HG03571 (cell line): ENCODE data around the gene P4HA1.
A peak's percentile ranks its signal among the peaks of the same experiment; 100 is the strongest.
"Not testable (repeated sequence)": the region's sequence is repeated elsewhere in the genome, so short reads cannot be mapped to it uniquely, and the experiment has no call there.

Source experiments
- ATAC-seq: cut with Tn5 transposase; IDR thresholded peaks from one replicate; pipeline ENCODE4 v1.9.1; 2021; ENCODE audit not compliant: unreplicated experiment

The P4HA1 gene

DNA sequence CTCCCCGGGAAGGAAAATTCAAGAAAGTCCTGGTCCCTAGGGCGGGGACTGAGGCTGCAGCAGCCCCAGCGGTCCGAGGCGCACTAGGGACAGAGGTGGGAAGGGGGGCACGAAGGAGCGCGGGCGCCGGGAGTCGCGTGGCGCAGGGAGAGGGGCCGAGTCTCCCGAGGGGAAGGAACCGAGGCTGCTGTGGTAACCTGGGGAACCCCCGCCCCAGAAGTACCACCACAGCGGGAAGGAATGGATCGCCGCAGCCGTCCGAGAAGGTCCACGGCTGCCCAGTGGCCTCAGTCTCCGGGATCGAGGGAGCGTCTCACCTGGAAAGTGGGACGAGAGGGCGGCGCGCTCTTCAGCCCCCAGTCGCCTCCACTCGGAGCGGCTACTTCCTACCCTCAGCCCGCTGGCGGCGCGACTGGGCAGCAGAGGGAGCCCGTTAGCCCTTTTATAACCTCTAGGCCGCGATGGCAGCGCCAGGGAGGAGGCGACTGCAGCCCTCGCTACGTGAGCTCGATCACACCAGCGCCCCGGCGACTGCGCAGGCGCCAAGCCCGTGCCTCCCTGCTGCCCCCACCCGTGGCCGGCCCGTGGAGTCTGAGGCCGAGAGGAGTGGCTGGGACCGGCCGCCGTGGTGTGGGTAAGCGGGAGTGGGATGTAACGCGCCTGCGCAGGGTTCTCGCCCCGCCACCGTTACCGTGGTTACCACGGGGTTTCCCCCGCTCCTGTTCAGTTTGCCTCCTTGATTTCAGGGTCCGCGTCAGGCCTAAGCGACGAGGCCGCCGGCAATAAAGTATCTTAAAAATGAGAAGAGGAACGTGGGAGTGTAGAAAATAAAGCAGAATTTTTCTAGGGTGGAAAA is at the start of gene P4HA1:
Gene P4HA1 (minus strand): TSS at position 418 of the 856 bp plus-strand sequence. CDS start 21,983 bp downstream, outside the sequence.
- peak; percentile 89 for ATAC-seq

DNA sequence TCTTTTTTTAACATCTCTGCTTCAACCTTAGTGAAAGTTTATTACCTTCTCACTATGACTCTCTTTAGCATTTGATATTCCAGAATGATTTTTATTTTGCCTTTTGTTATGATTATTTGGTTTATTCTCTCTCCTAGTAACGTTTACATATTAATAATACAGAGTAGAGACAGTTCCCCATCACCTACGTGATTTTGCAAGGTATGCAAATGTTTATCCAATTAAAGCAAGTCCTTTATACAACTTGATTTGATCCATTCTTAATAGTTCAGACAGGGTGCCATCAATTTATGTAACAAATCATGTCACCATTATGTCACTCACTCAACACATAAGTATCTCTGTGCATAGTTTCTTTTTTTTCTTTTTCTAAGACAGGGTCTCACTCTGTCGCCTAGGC is 44.9 kb upstream of the P4HA1 start:
- ATAC-seq, result no peak

DNA sequence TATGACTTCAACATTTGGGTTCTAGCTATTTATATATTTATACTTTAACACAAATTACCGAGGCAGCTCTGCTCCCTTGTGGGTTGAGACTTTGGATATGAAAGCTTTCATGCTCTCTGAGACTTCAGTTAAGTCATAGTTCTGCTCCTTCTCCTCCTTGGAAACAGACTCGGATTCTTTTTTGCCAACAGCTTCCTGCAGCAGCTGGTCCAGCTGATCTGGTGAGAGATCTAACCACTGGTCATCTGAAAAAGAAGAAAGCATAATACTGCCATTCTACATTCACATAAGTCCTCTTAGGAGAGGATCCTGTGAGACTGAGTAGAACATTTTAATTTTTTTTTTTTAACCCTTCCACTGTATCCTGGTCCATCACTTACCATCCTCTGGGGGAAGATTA is 42.6 kb upstream of the P4HA1 start:
- no peak for ATAC-seq

DNA sequence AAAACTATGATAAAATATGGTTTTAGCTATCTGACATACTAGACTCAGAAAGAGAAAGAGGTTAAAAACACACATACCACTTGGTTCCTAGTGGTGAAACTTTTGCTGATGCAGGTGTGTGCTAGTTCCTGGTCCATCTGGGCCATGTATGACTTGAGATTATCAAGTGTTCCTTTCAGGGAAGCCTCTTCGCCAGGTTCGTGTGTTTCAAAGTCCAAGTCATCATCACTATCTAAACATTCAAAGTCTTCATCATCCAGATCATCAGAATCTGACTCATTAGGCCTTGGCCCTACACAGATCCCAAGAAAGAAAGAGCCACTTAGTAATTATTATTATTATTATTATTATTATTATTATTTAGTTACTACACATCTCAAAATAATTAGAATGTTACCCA is 40.0 kb upstream of the P4HA1 start:
- ATAC-seq, result no peak

DNA sequence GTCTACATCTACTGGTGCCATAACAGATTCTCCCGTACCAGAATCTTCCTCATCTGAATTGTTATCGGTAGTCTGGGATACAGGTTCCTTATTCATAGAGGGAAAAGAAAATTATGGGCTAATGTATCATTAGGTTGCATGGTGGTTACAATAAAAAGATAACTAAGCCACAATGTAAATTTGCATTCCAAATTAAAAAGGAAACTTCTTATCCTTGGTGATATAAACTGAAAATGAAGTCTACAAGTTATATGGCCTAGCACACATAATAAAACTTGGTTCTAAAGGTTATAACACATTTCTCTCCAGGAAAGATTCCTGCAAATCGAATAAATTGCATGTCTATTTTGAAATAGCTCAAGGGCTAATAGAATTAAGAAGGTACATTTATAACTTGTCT is 38.1 kb upstream of the P4HA1 start:
- no peak for ATAC-seq

DNA sequence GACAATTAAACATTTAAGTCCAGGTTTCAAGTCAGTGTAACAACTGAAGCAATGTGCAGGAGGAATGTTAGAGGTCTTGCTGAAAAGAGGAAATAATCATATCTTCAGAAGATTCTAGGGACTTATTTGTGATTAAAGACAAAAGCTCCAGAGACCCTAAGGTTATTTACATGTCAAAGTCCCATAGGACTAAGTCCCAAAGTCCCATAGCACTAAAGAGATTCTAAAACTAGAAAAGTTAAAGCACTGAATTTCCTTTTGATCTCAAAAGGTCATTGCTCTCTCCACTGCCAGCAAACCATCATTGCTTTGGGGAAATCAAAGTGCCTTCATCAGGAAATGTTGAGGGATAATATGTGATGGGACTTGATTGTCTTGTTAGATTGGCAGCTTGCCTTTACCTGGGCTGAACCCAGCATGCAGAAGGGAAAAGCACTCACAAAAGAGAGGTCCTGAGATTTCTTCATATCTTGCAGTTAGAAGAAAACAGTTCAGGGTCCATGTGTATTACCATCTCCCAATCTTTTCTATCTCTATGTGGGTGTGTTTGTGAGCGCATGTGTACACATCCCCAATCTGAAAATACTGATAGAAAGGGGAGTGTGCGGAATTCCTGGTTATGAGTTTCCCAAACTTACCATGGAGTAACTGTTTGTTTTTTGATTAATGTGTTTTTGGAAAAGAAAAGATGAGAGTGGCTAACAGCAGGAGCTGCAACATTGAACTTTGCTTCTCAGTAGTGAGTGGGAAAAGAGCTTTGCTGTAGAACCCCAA is 35.4 kb upstream of the P4HA1 start:
- ATAC-seq, result no peak

DNA sequence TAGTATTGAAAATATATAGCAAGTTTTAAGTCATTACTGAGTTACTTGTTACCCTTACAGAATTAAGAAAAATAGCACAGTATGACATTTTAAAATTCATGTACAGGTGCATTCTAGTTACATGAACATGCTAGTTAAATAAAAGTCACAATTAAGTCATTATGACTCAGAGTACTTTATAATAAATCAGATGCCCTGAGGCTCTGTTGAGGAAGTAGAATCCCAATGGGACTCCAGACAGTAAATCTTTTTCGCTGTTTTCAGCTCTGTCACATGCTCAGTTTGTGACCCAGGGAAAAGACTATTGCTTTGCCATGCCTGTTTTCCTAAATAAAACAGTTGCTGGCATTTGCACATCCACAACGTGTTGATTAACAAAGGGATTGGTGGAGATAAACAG is 34.6 kb upstream of the P4HA1 start:
- no peak for ATAC-seq

DNA sequence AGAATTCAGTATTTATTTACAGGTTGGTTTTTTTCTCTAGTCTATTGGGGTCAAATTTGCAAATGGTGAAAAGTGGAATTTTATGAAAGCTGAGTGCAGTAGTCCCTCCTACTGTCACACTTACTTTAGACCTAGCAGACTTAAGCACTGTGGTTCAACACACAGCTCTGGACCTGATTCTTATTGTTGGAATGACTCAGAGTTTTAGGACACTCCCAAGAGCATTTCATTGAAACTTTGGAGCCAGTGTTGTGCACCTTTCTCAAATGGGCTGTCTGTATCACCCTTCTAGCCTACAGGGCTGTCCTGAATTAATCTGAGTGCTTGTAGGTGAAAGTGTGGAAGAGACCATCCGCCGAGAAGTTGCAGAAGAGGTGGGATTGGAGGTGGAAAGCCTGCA is 29.7 kb upstream of the P4HA1 start:
- ATAC-seq, result no peak

DNA sequence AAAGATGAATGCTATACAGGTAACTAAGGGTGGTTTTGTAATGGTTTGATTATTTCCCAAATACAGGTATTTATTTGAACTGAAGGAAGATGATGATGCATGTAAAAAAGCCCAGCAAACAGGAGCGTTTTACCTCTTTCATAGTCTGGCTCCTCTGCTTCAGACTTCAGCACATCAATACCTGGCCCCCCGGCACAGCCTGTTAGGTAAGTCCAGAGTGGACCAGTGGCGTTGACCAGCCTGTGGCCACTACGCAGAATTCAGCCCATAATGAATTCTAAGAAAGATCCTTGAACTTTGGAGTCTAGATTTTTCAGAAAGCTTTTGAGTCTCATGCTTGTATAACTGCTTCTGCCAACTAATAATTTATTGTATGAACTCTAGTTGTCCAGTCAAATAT is 23.3 kb upstream of the P4HA1 start:
- no peak for ATAC-seq

DNA sequence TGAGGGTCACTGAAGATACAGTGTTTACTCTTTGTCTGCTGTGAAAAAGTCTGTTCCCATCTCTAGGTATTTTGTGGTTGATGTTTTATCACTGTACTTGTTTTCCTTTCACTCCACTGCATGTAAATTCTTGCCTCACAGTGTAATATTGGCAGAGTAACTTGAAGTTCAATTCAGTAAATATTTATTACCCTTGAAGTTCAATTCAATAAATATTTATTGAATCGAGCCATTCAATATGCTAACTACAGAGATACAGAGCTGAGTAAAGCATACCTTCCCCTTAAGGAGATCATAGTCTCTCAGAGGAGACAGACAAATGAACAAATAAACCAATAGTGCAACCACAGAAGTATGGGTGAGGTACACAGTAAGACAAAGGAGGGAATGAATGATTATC is 22.8 kb upstream of the P4HA1 start:
- ATAC-seq, result no peak

DNA sequence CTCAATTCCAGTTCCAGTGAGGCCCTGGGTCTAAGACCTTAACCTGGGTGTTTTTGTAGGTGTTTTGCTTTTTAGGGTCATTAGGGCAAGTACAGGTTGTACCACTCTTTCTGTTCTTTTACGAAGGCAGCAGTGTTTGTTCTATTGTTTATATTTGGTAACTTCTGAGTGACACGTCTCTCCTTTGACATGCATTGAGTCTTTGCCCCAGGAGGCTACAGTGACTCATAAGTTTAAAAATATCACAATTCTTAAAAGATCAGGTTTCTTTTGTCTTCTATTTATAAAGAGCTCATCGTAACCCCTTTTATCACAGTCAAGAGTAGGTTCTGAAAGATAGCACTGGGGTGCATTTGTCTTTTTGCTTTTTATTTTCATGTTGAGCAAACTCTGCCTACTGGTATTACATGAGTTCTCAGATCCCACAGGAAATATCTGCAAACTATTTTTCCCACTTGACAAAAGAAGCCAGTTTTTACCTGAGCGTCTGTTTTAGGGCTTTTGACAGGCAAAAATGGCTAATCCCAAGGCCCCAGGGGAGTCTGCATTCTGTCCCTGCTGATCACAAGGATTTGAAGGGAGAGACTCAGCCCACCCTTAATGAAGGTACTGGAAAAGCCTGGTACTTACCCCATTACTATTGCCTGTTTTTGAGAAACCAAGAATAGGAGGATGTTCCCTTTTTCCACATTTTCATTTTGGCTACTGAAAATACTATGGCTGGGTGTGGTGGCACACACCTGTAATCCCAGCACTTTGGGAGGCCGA is 21.5 kb upstream of the P4HA1 start:
- peak; percentile 63 for ATAC-seq

DNA sequence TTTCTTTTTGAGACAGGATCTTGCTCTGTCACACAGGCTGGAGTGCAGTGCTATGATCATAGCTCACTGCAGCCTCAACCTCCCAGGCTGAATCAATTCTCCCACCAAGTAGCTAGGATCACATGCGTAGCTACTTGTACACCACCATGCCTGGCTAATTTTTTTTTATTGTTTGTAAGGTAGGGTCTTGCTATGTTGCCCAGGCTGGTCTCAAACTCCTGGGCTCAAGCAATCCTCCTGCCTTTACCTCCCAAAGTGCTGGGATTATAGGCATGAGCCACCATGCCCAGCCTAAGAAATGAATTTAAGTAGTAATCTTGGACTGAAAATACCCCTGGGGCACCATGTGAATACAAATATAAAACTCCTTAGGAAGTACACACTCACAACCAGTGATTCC is 19.4 kb upstream of the P4HA1 start:
- no peak for ATAC-seq

DNA sequence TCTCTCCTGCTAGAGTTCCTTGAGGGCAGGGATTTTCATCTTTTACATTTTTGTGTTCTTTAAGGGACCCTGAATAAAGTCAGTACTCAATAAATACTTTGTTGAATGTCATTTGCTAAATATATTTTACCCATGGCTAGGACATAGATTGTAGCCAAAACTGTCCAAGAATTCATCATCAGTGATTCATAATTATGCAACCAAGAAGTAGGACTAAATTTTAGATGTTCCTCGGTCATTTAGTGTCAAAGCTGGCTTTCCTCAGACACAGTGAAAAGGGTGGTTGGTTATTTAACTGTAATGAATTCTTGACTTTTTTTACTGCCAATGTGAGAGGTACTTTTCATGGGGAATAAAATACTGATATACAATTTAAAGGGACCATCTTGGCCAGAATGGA is 16.9 kb upstream of the P4HA1 start:
- no peak for ATAC-seq

DNA sequence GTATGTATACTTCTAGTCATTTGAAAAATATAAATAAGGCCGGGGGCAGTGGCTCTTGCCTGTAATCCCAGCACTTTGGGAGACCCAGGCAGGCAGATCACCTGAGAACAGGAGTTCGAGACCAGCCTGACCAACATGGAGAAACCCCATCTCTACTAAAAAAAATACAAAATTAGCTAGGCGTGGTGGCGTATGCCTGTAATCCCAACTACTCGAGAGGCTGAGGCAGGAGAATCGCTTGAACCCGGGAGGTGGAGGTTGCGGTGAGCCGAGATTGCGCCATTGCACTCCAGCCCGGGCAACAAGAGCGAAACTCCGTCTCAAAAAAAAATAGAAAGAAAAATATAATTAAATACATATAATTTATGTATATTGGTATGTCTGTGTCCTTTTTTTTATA is 15.4 kb upstream of the P4HA1 start:
- not testable (repeated sequence) for ATAC-seq

DNA sequence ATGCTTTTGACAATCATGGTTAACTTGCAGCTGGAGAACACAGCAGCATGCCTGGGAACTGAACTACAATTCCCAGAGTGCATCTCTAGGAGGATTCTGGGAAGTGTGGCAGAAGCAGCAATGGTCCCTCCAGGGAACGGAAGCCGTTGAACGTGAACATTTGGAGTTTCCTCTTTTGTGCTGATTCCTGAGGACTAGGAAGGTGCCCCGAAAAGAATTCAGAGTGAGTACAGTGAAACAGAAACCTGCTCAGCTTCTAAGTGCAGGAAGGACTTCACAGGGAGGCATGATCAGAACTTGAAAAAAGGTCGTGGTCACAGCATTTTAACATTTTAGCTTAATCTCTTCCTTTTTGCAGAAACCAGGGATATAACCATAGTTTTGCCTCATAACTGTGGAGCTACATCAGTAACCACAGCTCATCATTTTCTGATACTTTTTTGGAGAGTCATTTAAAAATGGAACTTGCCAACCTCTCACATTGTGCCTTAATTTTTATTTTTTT is 13.7 kb upstream of the P4HA1 start, which contains the start of gene NUDT13:
Gene NUDT13 (plus strand): TSS at position 111 of the 505 bp plus-strand sequence. CDS start 3,911 bp downstream, outside the sequence.
- peak; percentile 65 for ATAC-seq

DNA sequence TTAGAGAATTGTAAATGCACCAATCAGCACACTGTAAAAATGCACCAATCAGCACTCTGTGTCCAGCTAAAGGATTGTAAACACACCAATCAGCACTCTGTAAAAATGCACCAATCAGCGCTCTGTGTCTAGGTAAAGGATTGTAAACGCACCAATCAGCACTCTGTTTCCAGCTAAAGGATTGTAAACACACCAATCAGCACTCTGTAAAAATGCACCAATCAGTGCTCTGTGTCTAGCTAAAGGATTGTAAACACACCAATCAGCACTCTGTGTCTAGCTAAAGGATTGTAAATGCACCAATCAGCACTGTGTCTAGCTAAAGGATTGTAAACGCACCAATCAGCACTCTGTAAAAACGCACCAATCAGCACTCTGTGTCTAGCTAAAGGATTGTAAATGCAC is 12.6 kb upstream of the P4HA1 start:
- not testable (repeated sequence) for ATAC-seq

DNA sequence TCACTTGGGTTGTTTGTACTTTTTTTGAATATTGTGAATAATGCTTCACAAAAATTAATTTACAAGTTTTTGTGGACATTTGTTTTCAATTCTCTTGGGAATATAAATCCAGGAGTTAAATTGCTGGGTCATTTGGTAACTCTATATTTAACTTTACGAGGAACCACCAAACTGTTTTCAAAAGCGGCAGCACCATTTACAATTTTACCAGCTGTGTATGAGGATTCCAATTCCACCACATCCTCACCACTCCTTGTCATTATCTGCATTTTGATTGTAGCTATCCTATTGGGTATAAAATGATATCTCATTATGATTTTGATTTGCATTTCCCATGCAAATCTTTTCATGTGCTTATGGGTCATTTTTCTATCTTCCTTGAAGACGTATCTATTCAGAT is 9.6 kb upstream of the P4HA1 start:
- ATAC-seq, result no peak

DNA sequence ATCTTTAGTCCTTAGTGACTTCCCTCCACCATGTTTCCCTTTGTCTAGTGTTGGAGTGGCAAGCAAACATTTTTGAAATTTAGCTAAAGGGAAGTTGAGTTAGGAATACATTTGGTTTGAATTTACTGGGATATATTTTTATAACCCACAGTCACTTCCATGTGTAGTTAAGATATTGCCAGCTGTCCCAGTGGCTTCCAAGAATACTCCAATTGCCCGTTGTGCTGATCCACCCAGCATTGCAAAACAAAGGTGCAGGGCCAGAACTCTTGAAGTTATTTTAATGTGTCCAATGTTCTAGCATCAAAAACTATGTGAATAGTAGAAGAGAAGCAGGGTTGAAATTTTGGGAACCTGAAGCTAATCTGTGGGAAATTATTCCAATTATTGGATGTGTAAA is 2.5 kb upstream of the P4HA1 start:
- no peak for ATAC-seq

DNA sequence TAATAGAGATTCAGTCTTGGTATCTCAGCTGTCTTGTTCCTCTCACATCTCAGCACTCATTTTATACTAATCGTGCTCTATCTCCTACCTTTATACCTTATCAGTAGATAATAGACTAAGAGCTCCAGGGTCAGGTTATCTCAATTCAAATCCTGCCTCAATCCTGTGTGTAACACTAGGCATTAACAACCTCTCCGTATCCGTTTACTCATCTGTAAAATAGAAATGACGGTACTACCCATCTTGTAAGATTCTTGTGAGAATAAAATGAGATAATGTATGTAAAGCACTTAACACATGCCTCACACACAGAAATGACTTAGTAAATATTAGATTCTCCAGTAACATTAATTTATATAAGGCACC is 622 bp upstream of the P4HA1 start:
- peak; percentile 2 for ATAC-seq

DNA sequence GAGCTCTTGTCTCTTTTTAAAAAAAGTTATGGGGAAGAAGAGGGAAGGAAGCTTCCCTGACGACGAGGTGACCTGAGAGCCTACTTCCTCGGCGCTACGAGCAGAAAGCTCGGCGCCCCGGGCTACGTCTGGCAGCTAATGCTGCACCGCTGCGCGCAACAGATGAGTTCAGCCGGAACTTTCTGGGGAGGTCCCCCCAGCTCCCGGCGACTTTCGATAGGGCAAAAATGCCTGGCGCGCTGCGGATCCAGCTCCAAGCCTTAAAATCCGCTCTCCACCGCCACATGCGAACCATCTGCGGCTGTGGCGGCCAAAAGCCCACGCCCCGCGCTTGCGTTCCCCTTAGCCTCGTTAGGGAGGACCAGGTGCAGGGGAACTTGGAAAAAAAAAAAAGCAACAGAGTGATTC is 621 bp downstream of the P4HA1 start:
- peak; percentile 24 for ATAC-seq

DNA sequence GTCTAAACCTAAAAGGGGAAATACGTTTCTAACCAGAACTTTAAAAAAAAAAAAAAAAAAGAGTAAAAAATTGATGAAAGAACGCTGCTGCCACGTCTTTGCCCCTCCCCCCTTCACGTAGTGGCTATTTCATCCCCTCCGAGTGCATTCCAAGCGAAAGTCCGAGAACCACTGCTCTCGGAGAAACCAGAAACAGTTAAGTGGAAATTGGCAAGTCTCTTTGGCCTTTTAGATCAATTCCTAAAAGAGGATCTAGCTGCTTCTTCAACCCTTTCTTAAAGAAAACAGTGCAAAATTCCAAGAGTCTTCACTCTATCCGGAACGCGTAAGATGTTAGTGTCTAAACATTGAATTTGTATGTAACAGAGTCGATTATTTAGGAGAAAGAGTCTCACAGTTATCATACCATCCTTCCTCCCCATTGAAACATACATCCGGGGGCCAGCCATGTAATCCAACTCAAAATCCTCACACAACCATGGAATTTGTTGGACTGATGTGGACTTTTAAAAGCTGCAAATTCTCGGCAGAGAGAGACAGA is 1.1 kb downstream of the P4HA1 start:
- no peak for ATAC-seq
